Effector memory CD4-positive, alpha-beta T cell (primary cell): ENCODE measurements around the gene ANKRD31.
"Not testable (repeated sequence)": the region's sequence is repeated elsewhere in the genome, so short reads cannot be mapped to it uniquely, and the experiment has no call there.

ENCODE experiments used
- DNase-seq, 3 donors: peaks; one replicate each; pipeline ENCODE4 v3.0.0-alpha.2; 2020
- H3K27ac ChIP-seq: 2 replicates; pipeline ENCODE4 v1.7.0; 2013; ENCODE audit warnings: mild to moderate bottlenecking, low read length, moderate library complexity; ENCODE audit not compliant: insufficient read depth, poor library complexity, severe bottlenecking
- H3K27me3 ChIP-seq: replicated peaks from 2 replicates; pipeline ENCODE4 v1.7.0; 2013; ENCODE audit warnings: mild to moderate bottlenecking, low read length; ENCODE audit not compliant: insufficient read depth, control insufficient read depth, poor library complexity, severe bottlenecking
- H3K36me3 ChIP-seq: 2 replicates; pipeline ENCODE4 v1.7.0; 2013; ENCODE audit warnings: mild to moderate bottlenecking, low read length, moderate library complexity; ENCODE audit not compliant: control insufficient read depth, insufficient read depth
- H3K4me1 ChIP-seq: 2 replicates; pipeline ENCODE4 v1.7.0; 2013; ENCODE audit warnings: low read length, mild to moderate bottlenecking; ENCODE audit not compliant: control insufficient read depth, insufficient read depth, poor library complexity, severe bottlenecking
- H3K4me3 ChIP-seq: 2 replicates; pipeline ENCODE4 v1.7.0; 2013; ENCODE audit warnings: low read length, low read depth, mild to moderate bottlenecking; ENCODE audit not compliant: insufficient read depth, poor library complexity, severe bottlenecking
- H3K9me3 ChIP-seq: 2 replicates; pipeline ENCODE4 v1.7.0; 2013; ENCODE audit warnings: mild to moderate bottlenecking, low read length, moderate library complexity; ENCODE audit not compliant: control insufficient read depth

Gene ANKRD31

GRCh38 chr5:75168026-75168735 is 68.5 kb downstream of the ANKRD31 start:
- Histone ChIP-seq H3K4me3 (no peak overlapping the region), H3K27me3 (no peaks in the 10 kb centered on the region), H3K4me1 (no peaks in the 10 kb centered on the region), H3K9me3 (no peaks in the 10 kb centered on the region), H3K27ac (no peak overlapping the region), H3K36me3 (no peaks in the 10 kb centered on the region)
- no peak for DNase-seq

- no peak for DNase-seq
These were observed 69.3 kb downstream of the ANKRD31 start for GRCh38 chr5:75167345-75167744.

GRCh38 chr5:75161508-75161907 is 75.2 kb downstream of the ANKRD31 start:
- H3K27ac ChIP-seq, H3K4me3 ChIP-seq, H3K9me3 ChIP-seq, H3K36me3 ChIP-seq, DNase-seq, H3K4me1 ChIP-seq, H3K27me3 ChIP-seq: not testable (repeated sequence)

More at GRCh38 chr5:75167345-75167744, 69.3 kb downstream of the ANKRD31 start:
- no peaks in the 10 kb centered on the region for H3K4me1 ChIP-seq
- H3K27me3 ChIP-seq = no peaks in the 10 kb centered on the region
- no peaks in the 10 kb centered on the region for H3K36me3 ChIP-seq
- no peak overlapping the region for H3K4me3 ChIP-seq
- H3K9me3 ChIP-seq = no peaks in the 10 kb centered on the region
- H3K27ac ChIP-seq = no peak overlapping the region

GRCh38 chr5:75156585-75156984 is 80.1 kb downstream of the ANKRD31 start:
- H3K4me3 ChIP-seq = no peak overlapping the region
- no peaks in the 10 kb centered on the region for H3K4me1 ChIP-seq
- no peaks in the 10 kb centered on the region for H3K27me3 ChIP-seq
- no peaks in the 10 kb centered on the region for H3K9me3 ChIP-seq
- no peak for DNase-seq
- H3K27ac ChIP-seq = no peak overlapping the region
- no peaks in the 10 kb centered on the region for H3K36me3 ChIP-seq

- H3K4me3 ChIP-seq = no peak overlapping the region
- no peaks in the 10 kb centered on the region for H3K4me1 ChIP-seq
- H3K27ac ChIP-seq = no peak overlapping the region
- no peaks in the 10 kb centered on the region for H3K27me3 ChIP-seq
- no peak for DNase-seq
- no peaks in the 10 kb centered on the region for H3K36me3 ChIP-seq
- H3K9me3 ChIP-seq = no peaks in the 10 kb centered on the region
These were observed 83.8 kb downstream of the ANKRD31 start for GRCh38 chr5:75152860-75153259.

- Histone ChIP-seq H3K4me3 (no peak overlapping the region), H3K27ac (no peak overlapping the region), H3K4me1 (no peaks in the 10 kb centered on the region), H3K27me3 (no peaks in the 10 kb centered on the region), H3K9me3 (no peaks in the 10 kb centered on the region), H3K36me3 (no peaks in the 10 kb centered on the region)
- DNase-seq = no peak
These were observed 88.6 kb downstream of the ANKRD31 start for GRCh38 chr5:75148051-75148450.

- no peak overlapping the region for H3K4me3 ChIP-seq
- H3K27ac ChIP-seq = no peak overlapping the region
- H3K9me3 ChIP-seq = no peaks in the 10 kb centered on the region
- no peaks in the 10 kb centered on the region for H3K4me1 ChIP-seq
- no peaks in the 10 kb centered on the region for H3K27me3 ChIP-seq
- no peak for DNase-seq
- H3K36me3 ChIP-seq = no peaks in the 10 kb centered on the region
These were observed 94.0 kb downstream of the ANKRD31 start for GRCh38 chr5:75142566-75143136.

GRCh38 chr5:75140277-75140676 is 96.4 kb downstream of the ANKRD31 start:
- Histone ChIP-seq H3K27me3 (no peaks in the 10 kb centered on the region), H3K4me3 (no peak overlapping the region), H3K36me3 (no peaks in the 10 kb centered on the region), H3K27ac (no peak overlapping the region), H3K9me3 (no peaks in the 10 kb centered on the region), H3K4me1 (no peaks in the 10 kb centered on the region)
- DNase-seq = no peak

- no peaks in the 10 kb centered on the region for H3K27me3 ChIP-seq
- DNase-seq = no peak
These were observed 98.0 kb downstream of the ANKRD31 start for GRCh38 chr5:75138689-75139088.

GRCh38 chr5:75130818-75131349 is 105.8 kb downstream of the ANKRD31 start:
- no peak for DNase-seq
- H3K4me3 ChIP-seq = no peak overlapping the region

More at GRCh38 chr5:75138689-75139088, 98.0 kb downstream of the ANKRD31 start:
- H3K9me3 ChIP-seq = no peaks in the 10 kb centered on the region
- no peak overlapping the region for H3K27ac ChIP-seq
- no peaks in the 10 kb centered on the region for H3K36me3 ChIP-seq
- H3K4me3 ChIP-seq = no peak overlapping the region
- H3K4me1 ChIP-seq = no peaks in the 10 kb centered on the region

More at GRCh38 chr5:75130818-75131349, 105.8 kb downstream of the ANKRD31 start:
- Histone ChIP-seq H3K4me1 (no peaks in the 10 kb centered on the region), H3K9me3 (no peaks in the 10 kb centered on the region), H3K27ac (no peak overlapping the region), H3K27me3 (no peaks in the 10 kb centered on the region), H3K36me3 (no peaks in the 10 kb centered on the region)
